Mesothelial cell of epicardium (in vitro differentiated cells): ENCODE measurements around the gene PPP3CA. TPM values are rescaled to one million over a fixed set of nuclear protein-coding genes. Genes with fewer than 3 reads are reported as not detected.
A peak's percentile ranks its signal among the peaks of the same experiment; 100 is the strongest.

Experiments
- DNase-seq, 2 experiments: peaks; one replicate each; pipeline ENCODE4 v3.0.0; 2021; ENCODE audit warnings: low spot score in 2 of 2; ENCODE audit not compliant: unreplicated experiment in 2 of 2
- H3K27ac Mint-ChIP-seq: 2 replicates; pipeline ENCODE4 v1.8.0; 2021; ENCODE audit warnings: mixed read lengths
- H3K27me3 Mint-ChIP-seq: 2 replicates; pipeline ENCODE4 v1.8.0; 2021; ENCODE audit warnings: low read depth, mixed read lengths
- H3K36me3 Mint-ChIP-seq: 2 replicates; pipeline ENCODE4 v1.8.0; 2021; ENCODE audit warnings: mixed read lengths
- H3K4me1 Mint-ChIP-seq: 2 replicates; pipeline ENCODE4 v1.8.0; 2021; ENCODE audit warnings: mixed read lengths
- H3K4me3 Mint-ChIP-seq: 2 replicates; pipeline ENCODE4 v1.8.0; 2021; ENCODE audit warnings: mild to moderate bottlenecking, moderate library complexity, mixed read lengths
- H3K9me3 Mint-ChIP-seq: 2 replicates; pipeline ENCODE4 v1.8.0; 2021; ENCODE audit warnings: mixed read lengths
- total RNA-seq: library from RNA; stranded (reverse); gene quantifications from 3 replicates; pipeline ENCODE4 v1.2.1, GENCODE V29; 2021
- TF ChIP-seq, protein P1 (sequence below): fragments of 200-600 bp; sonication (generic); IDR thresholded peaks from one replicate; pipeline ENCODE4 v1.5.0; 2021; ENCODE audit warnings: antibody characterized with exemption; ENCODE audit not compliant: unreplicated experiment

PPP3CA gene
- total RNA-seq, 1 donor from 2014 or later: 23.5 TPM

DNA sequence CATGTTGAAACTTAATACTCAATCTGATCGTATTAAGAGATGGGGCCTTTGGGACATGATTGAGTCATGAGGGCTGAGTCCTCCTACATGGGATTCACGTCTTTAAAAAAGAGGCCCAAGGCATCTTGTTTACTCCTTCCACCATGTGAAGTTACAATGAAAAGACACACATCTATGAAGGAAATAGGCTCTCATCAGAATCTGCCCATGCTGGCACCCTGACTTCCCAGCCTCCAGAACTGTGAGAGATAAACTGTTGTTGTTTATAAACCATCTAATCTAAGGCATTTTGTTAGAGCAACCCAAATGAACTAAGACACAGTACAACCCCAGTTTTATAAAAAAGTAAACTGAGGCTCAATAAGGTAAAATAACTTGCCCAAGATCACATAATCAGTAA, 32.3 kb downstream of the PPP3CA start:
- TF ChIP-seq, protein P1, sequence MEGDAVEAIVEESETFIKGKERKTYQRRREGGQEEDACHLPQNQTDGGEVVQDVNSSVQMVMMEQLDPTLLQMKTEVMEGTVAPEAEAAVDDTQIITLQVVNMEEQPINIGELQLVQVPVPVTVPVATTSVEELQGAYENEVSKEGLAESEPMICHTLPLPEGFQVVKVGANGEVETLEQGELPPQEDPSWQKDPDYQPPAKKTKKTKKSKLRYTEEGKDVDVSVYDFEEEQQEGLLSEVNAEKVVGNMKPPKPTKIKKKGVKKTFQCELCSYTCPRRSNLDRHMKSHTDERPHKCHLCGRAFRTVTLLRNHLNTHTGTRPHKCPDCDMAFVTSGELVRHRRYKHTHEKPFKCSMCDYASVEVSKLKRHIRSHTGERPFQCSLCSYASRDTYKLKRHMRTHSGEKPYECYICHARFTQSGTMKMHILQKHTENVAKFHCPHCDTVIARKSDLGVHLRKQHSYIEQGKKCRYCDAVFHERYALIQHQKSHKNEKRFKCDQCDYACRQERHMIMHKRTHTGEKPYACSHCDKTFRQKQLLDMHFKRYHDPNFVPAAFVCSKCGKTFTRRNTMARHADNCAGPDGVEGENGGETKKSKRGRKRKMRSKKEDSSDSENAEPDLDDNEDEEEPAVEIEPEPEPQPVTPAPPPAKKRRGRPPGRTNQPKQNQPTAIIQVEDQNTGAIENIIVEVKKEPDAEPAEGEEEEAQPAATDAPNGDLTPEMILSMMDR: no peak
- H3K4me3 Mint-ChIP-seq: no peak overlapping the region
- peaks cover 15% of the 10 kb centered on the region for H3K9me3 Mint-ChIP-seq
- peaks cover 8% of the 10 kb centered on the region for H3K4me1 Mint-ChIP-seq
- DNase-seq: no peak
- peaks cover 5% of the 10 kb centered on the region for H3K36me3 Mint-ChIP-seq
- H3K27me3 Mint-ChIP-seq: no peaks in the 10 kb centered on the region
- H3K27ac Mint-ChIP-seq: no peak overlapping the region

DNA sequence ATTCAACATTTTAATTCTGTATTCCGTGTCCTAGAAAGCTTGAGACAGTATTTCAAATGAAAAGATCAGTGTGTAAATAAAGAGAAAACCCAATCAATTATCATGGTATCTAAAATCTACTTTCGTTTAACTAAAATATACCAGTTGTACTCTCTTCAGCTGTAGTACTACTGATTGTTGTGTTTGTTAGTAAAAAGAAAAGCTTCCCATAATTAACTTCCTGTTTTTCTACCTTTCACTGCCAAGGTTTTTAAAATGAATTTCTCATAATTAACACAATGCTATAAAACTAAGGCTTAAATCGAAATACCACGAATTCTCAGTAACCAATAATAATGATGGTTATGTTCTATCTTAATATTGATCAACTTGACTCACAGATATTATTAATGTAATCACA, 37.4 kb downstream of the PPP3CA start:
- Mint-ChIP-seq H3K4me1 (peaks cover 25% of the 10 kb centered on the region), H3K4me3 (no peak overlapping the region), H3K27me3 (no peaks in the 10 kb centered on the region), H3K27ac (no peak overlapping the region), H3K36me3 (no peaks in the 10 kb centered on the region), H3K9me3 (peaks cover under 1% of the 10 kb centered on the region)
- DNase-seq: no peak
- TF ChIP-seq, protein P1: no peak

DNA sequence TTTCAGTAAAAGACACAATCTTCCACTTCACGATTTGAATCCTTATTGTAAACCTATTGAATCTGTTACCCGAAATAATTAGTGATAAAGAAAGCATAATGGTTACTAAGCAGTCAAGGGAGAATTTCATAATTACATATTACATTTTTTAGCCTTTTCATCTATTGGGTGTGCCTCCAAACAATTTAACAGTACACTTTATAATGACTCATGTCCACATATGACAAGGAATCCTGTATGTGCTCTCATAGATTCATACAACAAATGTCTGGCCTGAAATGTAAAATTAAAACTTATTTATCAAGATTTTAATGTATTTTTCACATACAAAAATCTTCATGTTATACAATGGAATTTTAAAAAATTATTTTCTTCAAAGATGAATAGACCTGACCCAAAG, 39.4 kb downstream of the PPP3CA start:
- no peak overlapping the region for H3K4me3 Mint-ChIP-seq
- H3K27ac Mint-ChIP-seq: no peak overlapping the region
- H3K36me3 Mint-ChIP-seq: no peaks in the 10 kb centered on the region
- DNase-seq: no peak
- no peaks in the 10 kb centered on the region for H3K27me3 Mint-ChIP-seq
- H3K4me1 Mint-ChIP-seq: peaks cover 28% of the 10 kb centered on the region
- no peaks in the 10 kb centered on the region for H3K9me3 Mint-ChIP-seq
- TF ChIP-seq, protein P1: no peak

DNA sequence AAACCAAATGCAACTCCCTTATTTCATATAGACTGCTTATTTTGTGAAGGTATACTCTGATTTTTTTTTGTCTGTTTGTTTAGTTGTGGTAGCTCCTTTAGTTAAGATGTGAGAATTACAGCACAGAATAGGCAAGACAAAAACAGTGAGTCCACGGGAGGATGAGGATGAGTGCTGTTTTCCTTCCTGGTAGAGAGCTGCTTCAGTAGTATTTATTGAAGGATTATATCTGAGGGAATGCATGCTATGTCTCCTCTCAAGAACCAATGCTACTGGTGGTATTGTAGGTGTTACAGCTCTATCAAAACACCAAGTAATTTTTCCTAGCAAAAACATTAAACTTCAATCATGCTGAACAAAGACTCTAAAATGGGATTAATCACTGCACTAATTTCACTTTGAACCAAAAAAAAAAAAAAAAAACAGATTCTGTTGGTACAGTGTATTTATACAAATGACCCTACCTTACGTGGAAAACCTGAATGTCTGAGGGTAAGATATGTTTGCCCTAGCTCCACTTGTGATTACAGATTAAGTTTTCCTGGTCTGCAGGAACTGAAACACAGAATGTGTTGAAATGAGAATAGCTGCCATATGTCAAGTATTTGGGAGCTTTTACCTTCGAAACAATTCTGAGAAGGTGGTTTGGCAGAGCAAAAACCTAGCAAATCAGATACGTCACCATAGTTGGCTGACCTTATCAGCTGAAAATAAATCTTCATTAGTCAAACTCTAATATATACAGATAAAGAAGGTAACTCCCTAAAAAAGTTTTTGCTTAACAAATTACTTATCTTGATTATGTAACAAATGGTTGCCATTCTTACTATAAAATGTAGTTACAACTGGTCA, 40.3 kb downstream of the PPP3CA start:
- H3K27ac Mint-ChIP-seq: no peak overlapping the region
- H3K27me3 Mint-ChIP-seq: no peaks in the 10 kb centered on the region
- DNase-seq: no peak
- H3K9me3 Mint-ChIP-seq: no peaks in the 10 kb centered on the region
- no peaks in the 10 kb centered on the region for H3K36me3 Mint-ChIP-seq
- TF ChIP-seq, protein P1: no peak
- H3K4me1 Mint-ChIP-seq: peaks cover 28% of the 10 kb centered on the region
- H3K4me3 Mint-ChIP-seq: no peak overlapping the region

DNA sequence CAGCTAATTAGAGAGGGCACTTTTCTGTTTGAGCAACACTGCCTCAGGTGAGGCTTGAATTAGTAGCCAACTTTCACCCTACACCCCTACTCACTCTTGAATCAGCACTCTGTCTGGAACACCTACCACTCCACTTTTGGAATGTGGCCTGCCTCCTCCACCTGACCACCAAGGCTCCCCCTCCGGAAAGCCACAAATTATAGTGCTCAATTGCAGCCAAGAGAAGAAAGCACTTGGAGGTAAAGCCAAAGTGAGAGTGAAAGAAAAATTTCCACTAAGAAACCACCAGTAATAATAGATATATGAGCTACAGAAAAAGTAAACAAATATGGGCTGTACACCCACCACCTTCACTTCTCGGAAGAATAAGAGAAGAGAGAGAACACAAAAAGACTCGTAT, 41.1 kb downstream of the PPP3CA start:
- H3K36me3 Mint-ChIP-seq: no peaks in the 10 kb centered on the region
- peaks cover 28% of the 10 kb centered on the region for H3K4me1 Mint-ChIP-seq
- no peak for DNase-seq
- H3K9me3 Mint-ChIP-seq: no peaks in the 10 kb centered on the region
- TF ChIP-seq, protein P1: no peak
- no peaks in the 10 kb centered on the region for H3K27me3 Mint-ChIP-seq
- no peak overlapping the region for H3K4me3 Mint-ChIP-seq
- H3K27ac Mint-ChIP-seq: peak overlapping the region; percentile 27
